ENCODE data around the gene POLR3H. TPM values are rescaled to one million over a fixed set of nuclear protein-coding genes. Genes with fewer than 3 reads are reported as not detected.
"Not testable (repeated sequence)": the region's sequence is repeated elsewhere in the genome, so short reads cannot be mapped to it uniquely, and the experiment has no call there.

Gene POLR3H
- total and polyA plus RNA-seq, 2 donors: 10.2 to 14.9 TPM

DNA sequence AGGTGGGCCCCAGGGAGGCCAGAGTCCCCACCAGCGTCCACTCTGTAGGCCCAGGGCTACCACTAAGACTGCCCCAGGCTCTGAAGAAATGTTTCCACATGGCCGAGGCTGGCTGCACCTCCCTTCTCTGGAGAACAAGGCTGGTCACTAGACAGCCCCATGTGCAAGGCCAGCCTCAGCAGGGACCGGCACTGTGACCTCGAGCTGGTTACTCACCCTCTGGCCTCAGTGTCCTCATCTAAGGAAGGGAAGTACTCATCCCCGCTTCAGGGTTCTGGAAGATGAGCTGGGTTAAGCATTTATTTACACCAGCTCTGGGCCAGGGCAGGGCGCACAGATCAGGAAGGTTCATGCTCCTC, 35.7 kb upstream of the POLR3H start:
- WGBS: 98% methylated on average over 6 of the region's 6 CpGs
- DNase-seq (ENCODE audit: low read depth in 6 of 9, low spot score in 9 of 9): no peak
- Histone ChIP-seq H3K9me3 (ENCODE audit: control insufficient read depth in 2 of 2, insufficient read depth in 1 of 2, low read length in 1 of 2) (no peaks in the 10 kb centered on the region), H3K4me1 (ENCODE audit: control insufficient read depth in 2 of 2, insufficient read depth in 2 of 2, low read length in 2 of 2) (no peaks in the 10 kb centered on the region), H3K4me3 (ENCODE audit: low read length in 2 of 2) (no peak overlapping the region), H3K27ac (ENCODE audit: low read depth in 1 of 2, low read length in 1 of 2) (no peak overlapping the region), H3K27me3 (ENCODE audit: control insufficient read depth in 2 of 2, insufficient read depth in 1 of 2, low read length in 1 of 2) (no peaks in the 10 kb centered on the region), H3K36me3 (ENCODE audit: control insufficient read depth in 2 of 2, insufficient read depth in 2 of 2, low read length in 1 of 2) (peaks cover 27 to 75% of the 10 kb centered on the region in 2 donors)

DNA sequence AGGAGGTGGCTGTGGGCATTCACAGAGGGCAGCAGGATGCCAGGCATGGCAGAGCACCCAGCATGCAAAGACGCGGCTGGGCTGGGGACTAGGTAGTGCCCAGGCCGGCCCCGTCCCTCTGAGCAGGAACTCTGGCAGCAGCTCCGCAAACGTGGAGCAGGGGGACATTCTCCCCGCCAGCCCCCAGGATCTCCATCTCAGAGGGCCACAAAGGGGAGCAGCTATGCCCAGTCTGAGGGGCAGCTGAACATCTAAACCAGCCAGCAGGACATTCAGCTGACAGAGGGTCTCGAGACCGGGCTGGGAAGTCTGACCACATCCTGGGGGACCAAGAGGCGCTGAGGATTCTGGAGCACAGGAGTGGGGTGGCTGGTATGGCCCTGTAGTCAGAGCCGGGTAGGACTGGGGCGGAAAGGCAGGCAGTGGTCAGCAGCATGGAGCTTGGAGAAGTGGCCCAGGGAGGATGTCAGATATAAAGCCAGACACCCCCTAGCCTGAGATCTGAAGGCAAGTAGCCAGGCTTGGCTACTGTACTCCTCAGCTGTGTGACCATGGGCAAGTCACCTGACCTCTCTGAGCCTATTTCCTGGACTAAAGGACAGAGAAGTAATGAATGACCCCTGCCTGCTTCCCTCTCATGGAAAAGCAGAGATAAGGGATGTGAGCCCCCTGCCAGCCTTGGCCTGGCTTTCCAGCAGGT, 35.2 kb upstream of the POLR3H start:
- no peak overlapping the region for H3K27ac ChIP-seq (ENCODE audit: low read depth in 1 of 2, low read length in 1 of 2)
- no peaks in the 10 kb centered on the region for H3K27me3 ChIP-seq (ENCODE audit: control insufficient read depth in 2 of 2, insufficient read depth in 1 of 2, low read length in 1 of 2)
- DNase-seq (ENCODE audit: low read depth in 6 of 9, low spot score in 9 of 9): no peak
- H3K4me3 ChIP-seq (ENCODE audit: low read length in 2 of 2): no peak overlapping the region
- peaks cover 27 to 80% of the 10 kb centered on the region in 2 donors for H3K36me3 ChIP-seq (ENCODE audit: control insufficient read depth in 2 of 2, insufficient read depth in 2 of 2, low read length in 1 of 2)
- 97% methylated on average over 12 of the region's 12 CpGs for WGBS
- no peaks in the 10 kb centered on the region for H3K4me1 ChIP-seq (ENCODE audit: control insufficient read depth in 2 of 2, insufficient read depth in 2 of 2, low read length in 2 of 2)
- H3K9me3 ChIP-seq (ENCODE audit: control insufficient read depth in 2 of 2, insufficient read depth in 1 of 2, low read length in 1 of 2): no peaks in the 10 kb centered on the region

DNA sequence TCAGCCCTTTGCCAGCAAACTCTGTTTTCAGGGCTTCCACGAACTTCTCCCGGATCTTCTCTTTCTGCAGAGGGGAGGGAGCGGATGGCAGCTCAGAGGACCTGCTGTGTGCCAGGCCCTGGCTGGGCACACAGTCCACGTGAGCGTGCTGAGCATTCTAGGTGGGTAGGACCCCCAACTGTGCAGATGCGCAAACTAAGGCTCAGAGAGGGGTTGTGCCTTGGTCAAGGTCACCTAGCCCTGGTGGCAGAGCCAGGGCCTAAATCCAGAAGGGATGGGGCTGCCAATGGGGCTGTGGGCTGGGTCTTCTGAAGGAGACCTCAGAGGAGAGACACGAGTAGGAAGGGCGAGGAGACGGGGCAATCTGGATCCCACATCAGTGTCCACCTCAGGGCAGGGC, 34.5 kb upstream of the POLR3H start:
- 97% methylated on average over 9 of the region's 9 CpGs for WGBS
- no peaks in the 10 kb centered on the region for H3K27me3 ChIP-seq (ENCODE audit: control insufficient read depth in 2 of 2, insufficient read depth in 1 of 2, low read length in 1 of 2)
- no peaks in the 10 kb centered on the region for H3K4me1 ChIP-seq (ENCODE audit: control insufficient read depth in 2 of 2, insufficient read depth in 2 of 2, low read length in 2 of 2)
- peaks cover 27 to 74% of the 10 kb centered on the region in 2 donors for H3K36me3 ChIP-seq (ENCODE audit: control insufficient read depth in 2 of 2, insufficient read depth in 2 of 2, low read length in 1 of 2)
- no peak overlapping the region for H3K27ac ChIP-seq (ENCODE audit: low read depth in 1 of 2, low read length in 1 of 2)
- DNase-seq (ENCODE audit: low read depth in 6 of 9, low spot score in 9 of 9): no peak
- H3K4me3 ChIP-seq (ENCODE audit: low read length in 2 of 2): no peak overlapping the region
- no peaks in the 10 kb centered on the region for H3K9me3 ChIP-seq (ENCODE audit: control insufficient read depth in 2 of 2, insufficient read depth in 1 of 2, low read length in 1 of 2)

DNA sequence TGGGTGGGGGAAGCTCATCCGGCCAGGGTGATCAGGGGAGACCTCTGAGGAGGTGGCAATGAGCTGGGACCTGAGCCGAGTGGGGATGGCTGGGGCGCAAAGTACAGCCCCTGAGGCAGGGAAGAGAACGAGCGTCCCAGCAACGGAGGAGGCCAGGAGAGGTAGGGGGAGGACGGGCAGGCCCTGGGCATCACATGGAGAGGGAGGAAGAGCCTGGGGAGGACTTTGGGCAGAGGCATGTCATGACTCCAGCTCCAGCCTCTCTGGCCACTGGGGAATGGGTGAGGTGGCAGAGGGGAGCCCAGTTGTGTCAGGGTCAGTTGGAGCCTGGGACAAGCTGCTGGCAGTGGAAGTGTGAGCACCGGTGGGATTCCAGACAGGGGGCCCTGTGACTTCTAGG, 33.8 kb upstream of the POLR3H start:
- peaks cover 21 to 67% of the 10 kb centered on the region in 2 donors for H3K36me3 ChIP-seq (ENCODE audit: control insufficient read depth in 2 of 2, insufficient read depth in 2 of 2, low read length in 1 of 2)
- no peaks in the 10 kb centered on the region for H3K9me3 ChIP-seq (ENCODE audit: control insufficient read depth in 2 of 2, insufficient read depth in 1 of 2, low read length in 1 of 2)
- H3K4me3 ChIP-seq (ENCODE audit: low read length in 2 of 2): no peak overlapping the region
- no peak overlapping the region for H3K27ac ChIP-seq (ENCODE audit: low read depth in 1 of 2, low read length in 1 of 2)
- H3K4me1 ChIP-seq (ENCODE audit: control insufficient read depth in 2 of 2, insufficient read depth in 2 of 2, low read length in 2 of 2): no peaks in the 10 kb centered on the region
- DNase-seq (ENCODE audit: low read depth in 6 of 9, low spot score in 9 of 9): no peak
- no peaks in the 10 kb centered on the region for H3K27me3 ChIP-seq (ENCODE audit: control insufficient read depth in 2 of 2, insufficient read depth in 1 of 2, low read length in 1 of 2)
- 97% methylated on average over 8 of the region's 8 CpGs for WGBS

DNA sequence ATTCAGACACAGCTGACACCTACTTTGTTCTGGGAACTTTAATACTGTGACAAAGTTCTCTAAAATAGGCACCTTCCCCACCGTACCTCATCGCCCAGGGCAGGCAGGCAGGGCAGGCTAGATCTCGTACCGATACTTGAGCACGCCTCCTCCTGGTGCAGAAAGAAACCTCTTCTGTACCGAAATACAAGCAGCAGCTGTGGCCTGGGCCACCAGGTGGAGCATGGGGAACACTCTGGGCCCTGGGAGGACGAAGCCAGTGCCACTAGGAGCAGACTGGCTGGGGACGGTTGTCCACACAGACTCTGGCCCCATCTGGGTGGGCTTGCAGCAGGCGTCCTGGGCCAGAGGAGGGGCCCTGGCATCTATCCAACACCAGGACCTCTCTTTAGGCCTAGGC, 32.6 kb upstream of the POLR3H start:
- H3K4me3 ChIP-seq (ENCODE audit: low read length in 2 of 2): no peak overlapping the region
- no peaks in the 10 kb centered on the region for H3K27me3 ChIP-seq (ENCODE audit: control insufficient read depth in 2 of 2, insufficient read depth in 1 of 2, low read length in 1 of 2)
- DNase-seq (ENCODE audit: low read depth in 6 of 9, low spot score in 9 of 9): peak in 5 of 9 donors; percentile 6 to 46 (median 24)
- H3K27ac ChIP-seq (ENCODE audit: low read depth in 1 of 2, low read length in 1 of 2): no peak overlapping the region
- H3K36me3 ChIP-seq (ENCODE audit: control insufficient read depth in 2 of 2, insufficient read depth in 2 of 2, low read length in 1 of 2): peaks cover 18 to 55% of the 10 kb centered on the region in 2 donors
- 92% methylated on average over 9 of the region's 9 CpGs for WGBS
- no peaks in the 10 kb centered on the region for H3K4me1 ChIP-seq (ENCODE audit: control insufficient read depth in 2 of 2, insufficient read depth in 2 of 2, low read length in 2 of 2)
- H3K9me3 ChIP-seq (ENCODE audit: control insufficient read depth in 2 of 2, insufficient read depth in 1 of 2, low read length in 1 of 2): no peaks in the 10 kb centered on the region

DNA sequence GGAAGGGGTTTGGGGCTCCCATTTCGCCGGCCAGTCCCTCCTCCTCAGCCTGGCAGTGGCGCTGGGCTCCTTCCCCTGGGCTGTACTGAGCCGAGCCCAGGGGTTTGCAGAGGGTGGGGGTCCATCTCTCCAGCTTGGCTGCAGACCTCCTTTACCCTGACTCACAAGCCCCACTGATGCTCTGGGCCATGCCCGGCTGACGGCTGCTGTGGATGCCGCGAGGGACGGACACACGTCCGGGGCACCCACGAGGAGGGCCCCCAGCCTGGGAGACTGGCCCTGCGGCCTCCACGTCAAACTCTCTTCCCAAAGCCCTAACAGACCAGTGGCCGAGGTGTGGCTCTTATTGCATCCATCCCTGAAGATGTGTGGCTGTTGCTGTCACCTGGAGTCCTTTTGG, 31.3 kb upstream of the POLR3H start:
- DNase-seq (ENCODE audit: low read depth in 6 of 9, low spot score in 9 of 9): no peak
- H3K9me3 ChIP-seq (ENCODE audit: control insufficient read depth in 2 of 2, insufficient read depth in 1 of 2, low read length in 1 of 2): no peaks in the 10 kb centered on the region
- no peaks in the 10 kb centered on the region for H3K4me1 ChIP-seq (ENCODE audit: control insufficient read depth in 2 of 2, insufficient read depth in 2 of 2, low read length in 2 of 2)
- 96% methylated on average over 15 of the region's 15 CpGs for WGBS
- peaks cover 18 to 55% of the 10 kb centered on the region in 2 donors for H3K36me3 ChIP-seq (ENCODE audit: control insufficient read depth in 2 of 2, insufficient read depth in 2 of 2, low read length in 1 of 2)
- no peak overlapping the region for H3K27ac ChIP-seq (ENCODE audit: low read depth in 1 of 2, low read length in 1 of 2)
- H3K27me3 ChIP-seq (ENCODE audit: control insufficient read depth in 2 of 2, insufficient read depth in 1 of 2, low read length in 1 of 2): no peaks in the 10 kb centered on the region
- no peak overlapping the region for H3K4me3 ChIP-seq (ENCODE audit: low read length in 2 of 2)

DNA sequence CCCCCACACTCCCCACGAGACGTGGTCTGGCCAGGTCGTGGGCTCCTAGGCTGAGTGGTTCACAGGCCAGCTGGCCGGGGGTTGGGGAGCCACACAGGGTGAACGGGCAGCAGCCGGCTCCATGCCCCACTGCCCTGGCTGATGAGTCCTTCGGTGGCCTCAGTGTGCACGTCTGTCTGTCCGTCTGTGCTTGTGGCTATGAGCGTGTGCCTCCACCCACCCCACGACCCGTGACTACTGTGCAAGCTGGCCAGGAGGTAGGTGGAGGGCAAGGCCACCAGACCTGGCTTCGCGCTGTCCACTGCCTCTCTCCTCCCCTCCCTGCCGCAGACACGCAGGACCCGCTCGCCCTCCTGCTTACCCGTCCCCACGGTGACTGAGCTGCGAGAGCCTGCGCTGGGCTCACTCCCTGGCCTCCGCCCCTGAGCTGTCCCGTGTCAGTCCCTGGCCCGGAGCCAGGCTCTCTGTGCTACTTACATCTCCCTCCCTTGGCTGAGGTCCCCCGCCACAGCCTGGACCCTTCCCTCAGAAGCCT, 30.6 kb upstream of the POLR3H start:
- H3K4me3 ChIP-seq (ENCODE audit: low read length in 2 of 2): no peak overlapping the region
- 95% methylated on average over 26 of the region's 26 CpGs for WGBS
- H3K36me3 ChIP-seq (ENCODE audit: control insufficient read depth in 2 of 2, insufficient read depth in 2 of 2, low read length in 1 of 2): peaks cover 12 to 51% of the 10 kb centered on the region in 2 donors
- no peaks in the 10 kb centered on the region for H3K4me1 ChIP-seq (ENCODE audit: control insufficient read depth in 2 of 2, insufficient read depth in 2 of 2, low read length in 2 of 2)
- no peak for DNase-seq (ENCODE audit: low read depth in 6 of 9, low spot score in 9 of 9)
- peaks cover 0 to 2% of the 10 kb centered on the region in 2 donors for H3K27me3 ChIP-seq (ENCODE audit: control insufficient read depth in 2 of 2, insufficient read depth in 1 of 2, low read length in 1 of 2)
- peak overlapping the region in 1 of 2 donors; percentile 42 for H3K27ac ChIP-seq (ENCODE audit: low read depth in 1 of 2, low read length in 1 of 2)
- H3K9me3 ChIP-seq (ENCODE audit: control insufficient read depth in 2 of 2, insufficient read depth in 1 of 2, low read length in 1 of 2): no peaks in the 10 kb centered on the region

DNA sequence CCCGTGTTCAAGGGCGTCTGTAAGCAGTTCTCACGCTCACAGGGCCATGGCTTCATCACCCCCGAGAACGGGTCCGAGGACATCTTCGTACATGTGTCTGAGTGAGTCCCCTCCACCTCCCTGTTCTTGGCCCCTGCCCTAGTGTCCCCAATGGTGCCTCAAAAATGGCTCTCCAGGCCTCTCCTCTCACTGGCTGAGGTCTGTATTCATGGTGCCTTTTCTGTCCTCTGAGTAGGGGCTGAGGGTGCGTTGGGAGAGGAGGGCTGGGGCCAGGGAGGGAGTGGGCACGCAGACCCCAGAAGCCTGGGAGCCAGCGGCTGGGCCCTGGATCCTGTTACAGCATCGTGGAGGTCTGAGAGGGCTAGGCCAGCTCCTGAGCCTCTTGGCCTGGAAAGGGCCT, 29.4 kb upstream of the POLR3H start:
- Histone ChIP-seq H3K36me3 (ENCODE audit: control insufficient read depth in 2 of 2, insufficient read depth in 2 of 2, low read length in 1 of 2) (peaks cover 8 to 38% of the 10 kb centered on the region in 2 donors), H3K4me1 (ENCODE audit: control insufficient read depth in 2 of 2, insufficient read depth in 2 of 2, low read length in 2 of 2) (no peaks in the 10 kb centered on the region), H3K4me3 (ENCODE audit: low read length in 2 of 2) (no peak overlapping the region), H3K9me3 (ENCODE audit: control insufficient read depth in 2 of 2, insufficient read depth in 1 of 2, low read length in 1 of 2) (no peaks in the 10 kb centered on the region), H3K27ac (ENCODE audit: low read depth in 1 of 2, low read length in 1 of 2) (no peak overlapping the region), H3K27me3 (ENCODE audit: control insufficient read depth in 2 of 2, insufficient read depth in 1 of 2, low read length in 1 of 2) (peaks cover 0 to 5% of the 10 kb centered on the region in 2 donors)
- no peak for DNase-seq (ENCODE audit: low read depth in 6 of 9, low spot score in 9 of 9)
- 95% methylated on average over 11 of the region's 11 CpGs for WGBS

DNA sequence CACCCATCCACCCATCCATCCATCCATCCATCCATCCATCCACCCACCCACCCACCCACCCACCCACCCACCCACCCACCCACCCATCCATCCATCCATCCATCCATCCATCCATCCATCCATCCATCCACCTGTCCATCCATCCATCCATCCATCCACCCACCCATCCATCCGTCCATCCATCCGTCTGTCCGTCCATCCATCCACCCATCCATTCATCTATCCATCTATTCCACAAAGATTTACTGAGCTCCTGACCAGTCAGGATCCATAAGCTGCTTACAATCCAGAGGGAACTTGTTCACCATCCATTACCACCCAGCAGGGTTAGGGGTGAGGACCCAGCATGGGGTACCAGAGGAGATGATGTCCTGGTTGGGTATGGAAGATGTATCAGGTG, 28.0 kb upstream of the POLR3H start:
- H3K27ac ChIP-seq (ENCODE audit: low read depth in 1 of 2, low read length in 1 of 2); H3K4me3 ChIP-seq (ENCODE audit: low read length in 2 of 2); H3K4me1 ChIP-seq (ENCODE audit: control insufficient read depth in 2 of 2, insufficient read depth in 2 of 2, low read length in 2 of 2); H3K27me3 ChIP-seq (ENCODE audit: control insufficient read depth in 2 of 2, insufficient read depth in 1 of 2, low read length in 1 of 2); H3K9me3 ChIP-seq (ENCODE audit: control insufficient read depth in 2 of 2, insufficient read depth in 1 of 2, low read length in 1 of 2); DNase-seq (ENCODE audit: low read depth in 6 of 9, low spot score in 9 of 9): not testable (repeated sequence)
- 99% methylated on average over 3 of the region's 3 CpGs for WGBS
- peaks cover 2 to 25% of the 10 kb centered on the region in 2 donors for H3K36me3 ChIP-seq (ENCODE audit: control insufficient read depth in 2 of 2, insufficient read depth in 2 of 2, low read length in 1 of 2)
